DOHH2 (cell line): ENCODE data around the gene MICU2.

Experiments used
- EZH2phosphoT487 ChIP-seq: fragments of 200-600 bp; sonication (generic); IDR thresholded peaks from 2 replicates; pipeline ENCODE4 v1.6.1; 2017; ENCODE audit warnings: borderline replicate concordance, mild to moderate bottlenecking, antibody characterized with exemption, low read length, moderate library complexity, mixed read lengths
- TF ChIP-seq, protein P1 (sequence below): fragments of 200-600 bp; sonication (generic); IDR thresholded peaks from one replicate; pipeline ENCODE4 v1.5.1; 2014; ENCODE audit warnings: antibody characterized with exemption, mild to moderate bottlenecking, low read depth, low read length; ENCODE audit not compliant: poor library complexity, severe bottlenecking

GRCh38 chr13:21528616-21529015 lies 75.4 kb downstream of the MICU2 start:
- TF ChIP-seq, protein P1, sequence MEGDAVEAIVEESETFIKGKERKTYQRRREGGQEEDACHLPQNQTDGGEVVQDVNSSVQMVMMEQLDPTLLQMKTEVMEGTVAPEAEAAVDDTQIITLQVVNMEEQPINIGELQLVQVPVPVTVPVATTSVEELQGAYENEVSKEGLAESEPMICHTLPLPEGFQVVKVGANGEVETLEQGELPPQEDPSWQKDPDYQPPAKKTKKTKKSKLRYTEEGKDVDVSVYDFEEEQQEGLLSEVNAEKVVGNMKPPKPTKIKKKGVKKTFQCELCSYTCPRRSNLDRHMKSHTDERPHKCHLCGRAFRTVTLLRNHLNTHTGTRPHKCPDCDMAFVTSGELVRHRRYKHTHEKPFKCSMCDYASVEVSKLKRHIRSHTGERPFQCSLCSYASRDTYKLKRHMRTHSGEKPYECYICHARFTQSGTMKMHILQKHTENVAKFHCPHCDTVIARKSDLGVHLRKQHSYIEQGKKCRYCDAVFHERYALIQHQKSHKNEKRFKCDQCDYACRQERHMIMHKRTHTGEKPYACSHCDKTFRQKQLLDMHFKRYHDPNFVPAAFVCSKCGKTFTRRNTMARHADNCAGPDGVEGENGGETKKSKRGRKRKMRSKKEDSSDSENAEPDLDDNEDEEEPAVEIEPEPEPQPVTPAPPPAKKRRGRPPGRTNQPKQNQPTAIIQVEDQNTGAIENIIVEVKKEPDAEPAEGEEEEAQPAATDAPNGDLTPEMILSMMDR: no peak
- no peak for TF ChIP-seq EZH2phosphoT487
